A673 (cell line): ENCODE results near the gene HSPG2.

Experiments
- CTCF ChIP-seq: fragments of 300-800, 200-600 bp; sonication (generic); conservative IDR thresholded peaks from 2 replicates; pipeline ENCODE4 v1.5.1; 2017; ENCODE audit warnings: low read depth, mild to moderate bottlenecking, antibody characterized with exemption, low read length, moderate library complexity, mixed read lengths
- EZH2 ChIP-seq: fragments of 200-600 bp; sonication (generic); IDR thresholded peaks from 2 replicates; pipeline ENCODE4 v1.6.1; 2017; ENCODE audit warnings: borderline replicate concordance, low read depth, mild to moderate bottlenecking, mixed read lengths, antibody characterized with exemption, low read length; ENCODE audit not compliant: poor library complexity, severe bottlenecking

GRCh38 chr1:21884456-21885235 is 52.5 kb downstream of the HSPG2 start:
- no peak for TF ChIP-seq EZH2
- TF ChIP-seq CTCF = no peak
